Stimulated activated CD4-positive, alpha-beta T cell treated with anti-CD3 and anti-CD28 coated beads, TNF-alpha, amount 100 ng/mL, for 1 hour (primary cell): ENCODE data around the gene MPP2.
"Not testable (repeated sequence)": the region's sequence is repeated elsewhere in the genome, so short reads cannot be mapped to it uniquely, and the experiment has no call there.

ENCODE experiments used
- DNase-seq, 3 donors: peaks; one replicate each; pipeline ENCODE4 v3.0.0-alpha.2; 2020; ENCODE audit warnings: low read depth in 3 of 3, low spot score in 1 of 3

The MPP2 gene

GRCh38 chr17:43907425-43907981, at the start of gene MPP2:
TSS of gene MPP2 (minus strand) at chr17:43907536. CDS start at chr17:43904460, 3,076 bp downstream.
- DNase-seq = peak in 1 of 3 donors; percentile 32

GRCh38 chr17:43956222-43956621, 48.9 kb upstream of the MPP2 start:
- no peak for DNase-seq

- DNase-seq = no peak
Observed at GRCh38 chr17:43953746-43954145, 46.4 kb upstream of the MPP2 start, which contains the start of gene PYY. TSS of gene PYY (minus strand) at chr17:43953940. CDS start at chr17:43953483, 457 bp downstream.

GRCh38 chr17:43952724-43953666, 45.7 kb upstream of the MPP2 start:
- no peak for DNase-seq

DNA sequence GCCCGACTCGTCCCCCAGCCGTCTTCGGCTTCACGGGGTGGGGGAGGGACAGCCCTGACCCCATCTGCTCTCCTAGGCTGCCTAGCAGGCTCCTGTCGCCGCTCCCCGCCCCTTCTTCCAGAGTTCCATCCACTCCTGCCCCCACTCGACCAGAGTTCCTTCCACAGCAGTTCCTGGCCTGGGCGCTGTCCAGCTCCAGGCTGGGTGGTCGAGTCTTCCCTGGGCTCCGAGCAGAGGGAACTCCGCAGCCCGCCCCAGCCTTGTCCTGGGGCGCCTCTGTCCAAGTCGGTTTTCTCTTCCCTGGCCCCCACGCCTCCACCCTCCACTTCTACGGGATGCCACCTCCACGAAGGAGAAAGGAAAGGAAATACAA, 45.0 kb upstream of the MPP2 start:
- DNase-seq = no peak

DNA sequence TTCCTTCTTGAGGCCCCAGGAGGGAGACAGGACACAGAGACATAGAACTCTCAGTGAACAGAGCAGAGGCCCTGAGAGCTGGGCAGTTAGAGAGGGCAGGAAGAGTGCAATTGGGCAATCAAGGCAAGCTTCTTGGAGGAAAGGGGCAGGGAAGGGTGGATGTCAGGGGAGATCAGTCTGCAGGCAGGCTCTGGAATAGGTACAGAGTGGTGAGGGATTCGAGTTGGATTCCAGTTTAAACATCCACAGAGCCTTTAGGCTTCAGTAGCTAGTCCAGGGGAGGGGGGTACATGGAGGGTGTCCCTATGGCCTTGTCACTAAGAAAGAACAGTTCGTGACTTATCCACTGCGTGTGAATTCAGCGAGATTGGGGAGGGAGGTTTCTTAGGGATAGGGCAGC, 44.4 kb upstream of the MPP2 start:
- no peak for DNase-seq

- no peak for DNase-seq
Observed at GRCh38 chr17:43950554-43950953, 43.2 kb upstream of the MPP2 start.

- DNase-seq = no peak
Observed at GRCh38 chr17:43949781-43950180, 42.4 kb upstream of the MPP2 start.

DNA sequence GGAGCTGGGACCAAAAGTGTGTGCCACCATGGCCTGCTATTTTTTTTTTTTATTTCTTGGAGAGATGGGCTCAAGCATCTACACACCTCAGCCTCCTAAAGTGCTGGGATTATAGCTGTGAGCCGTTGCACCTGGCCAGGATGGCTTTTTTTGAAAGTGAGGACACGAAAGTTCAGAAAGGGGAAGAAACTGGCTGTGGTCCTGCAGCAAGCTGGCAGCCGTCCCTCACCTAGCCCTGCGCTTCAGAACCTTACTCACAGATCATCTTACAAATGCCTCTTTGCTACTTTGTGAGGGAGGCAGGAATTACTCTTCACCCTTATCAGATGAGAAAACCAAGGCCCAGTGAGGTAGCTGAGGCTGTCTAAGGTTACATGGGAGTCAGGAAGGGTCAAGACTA, 39.4 kb upstream of the MPP2 start:
- DNase-seq = no peak

DNA sequence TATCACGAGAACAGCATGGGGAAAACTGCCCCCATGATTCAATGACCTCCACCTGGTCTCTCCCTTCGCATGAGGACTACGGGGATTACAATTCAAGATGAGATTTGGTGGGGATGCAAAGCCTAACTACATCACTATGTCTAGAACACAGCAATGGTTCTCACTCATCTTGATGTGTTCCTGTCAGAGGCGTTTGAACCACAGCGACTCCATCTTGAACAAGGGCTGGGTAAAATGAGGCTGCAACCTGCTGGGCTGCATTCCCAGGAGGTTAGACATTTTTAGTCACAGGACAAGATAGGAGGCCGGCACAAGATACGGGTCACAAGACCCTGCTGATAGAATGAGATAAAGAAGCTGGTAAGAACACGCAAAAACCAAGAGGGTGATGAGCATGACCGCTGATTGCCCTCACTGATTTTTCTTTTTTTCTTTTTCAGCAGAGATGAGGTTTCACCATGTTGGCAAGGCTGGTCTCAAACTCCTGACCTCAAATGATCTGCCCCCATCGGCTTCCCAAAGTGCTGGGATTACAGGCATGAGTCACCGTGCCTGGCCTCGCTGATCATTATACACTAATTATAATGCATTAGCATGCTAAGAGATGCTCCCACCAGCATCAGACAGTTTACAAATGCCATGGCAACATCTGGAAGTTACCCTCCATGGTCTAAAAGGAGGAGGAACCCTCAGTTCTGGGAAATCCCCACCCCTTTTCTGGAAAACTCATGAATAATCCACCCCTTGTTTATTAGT, 37.9 kb upstream of the MPP2 start:
- no peak for DNase-seq

- DNase-seq = no peak
Observed at GRCh38 chr17:43942051-43942685, 34.8 kb upstream of the MPP2 start, which contains the start of gene PPY. TSS of gene PPY (minus strand) at chr17:43942476. CDS start at chr17:43941654, 822 bp downstream.

DNA sequence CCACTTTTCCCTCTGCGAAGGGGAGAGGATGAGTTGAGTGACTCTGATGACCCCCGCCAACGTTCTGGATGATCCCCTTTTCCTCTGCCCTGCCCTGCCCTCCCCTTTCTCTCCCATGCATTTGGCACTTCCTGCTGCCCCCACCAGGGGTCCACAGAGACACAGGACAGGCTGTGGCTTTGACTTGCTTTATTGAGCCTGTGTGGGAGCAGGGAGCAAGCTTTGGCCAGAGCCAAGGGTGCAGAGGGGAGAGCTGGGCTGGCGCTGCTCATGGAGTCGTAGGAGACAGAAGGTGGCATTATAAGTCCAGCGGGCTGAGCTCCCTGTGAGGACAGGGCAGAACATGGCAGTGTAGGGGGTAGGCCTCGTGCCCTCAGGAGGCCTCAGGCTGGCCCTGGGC, 33.3 kb upstream of the MPP2 start:
- no peak for DNase-seq

- no peak for DNase-seq
Observed at GRCh38 chr17:43939886-43940285, 32.5 kb upstream of the MPP2 start.

DNA sequence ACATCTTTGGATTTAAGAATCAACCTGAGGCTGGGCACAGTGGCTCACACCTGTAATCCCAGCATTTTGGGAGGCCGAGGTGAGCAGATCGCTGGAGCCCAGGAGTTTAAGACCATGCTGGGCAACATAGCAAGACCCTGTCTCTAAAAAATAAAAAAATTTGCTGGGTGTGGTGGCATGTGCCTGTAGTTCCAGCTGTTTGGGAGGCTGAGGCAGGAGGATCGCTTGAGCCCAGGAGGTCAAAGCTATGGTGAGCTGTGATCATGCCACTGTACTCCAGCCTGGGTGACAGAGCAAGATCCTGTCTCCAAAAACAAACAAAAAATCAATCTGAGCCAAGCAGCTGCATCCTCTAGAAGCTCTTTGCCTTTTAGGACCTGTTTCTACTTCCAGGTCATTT, 32.1 kb upstream of the MPP2 start:
- DNase-seq = not testable (repeated sequence)

GRCh38 chr17:43938838-43939182, 31.5 kb upstream of the MPP2 start:
- no peak for DNase-seq

GRCh38 chr17:43936434-43936833, 29.1 kb upstream of the MPP2 start:
- no peak for DNase-seq

GRCh38 chr17:43935926-43936261, 28.6 kb upstream of the MPP2 start:
- no peak for DNase-seq

GRCh38 chr17:43935204-43935925, 28.0 kb upstream of the MPP2 start:
- DNase-seq = no peak

GRCh38 chr17:43932923-43933322, 25.6 kb upstream of the MPP2 start:
- DNase-seq = no peak

DNA sequence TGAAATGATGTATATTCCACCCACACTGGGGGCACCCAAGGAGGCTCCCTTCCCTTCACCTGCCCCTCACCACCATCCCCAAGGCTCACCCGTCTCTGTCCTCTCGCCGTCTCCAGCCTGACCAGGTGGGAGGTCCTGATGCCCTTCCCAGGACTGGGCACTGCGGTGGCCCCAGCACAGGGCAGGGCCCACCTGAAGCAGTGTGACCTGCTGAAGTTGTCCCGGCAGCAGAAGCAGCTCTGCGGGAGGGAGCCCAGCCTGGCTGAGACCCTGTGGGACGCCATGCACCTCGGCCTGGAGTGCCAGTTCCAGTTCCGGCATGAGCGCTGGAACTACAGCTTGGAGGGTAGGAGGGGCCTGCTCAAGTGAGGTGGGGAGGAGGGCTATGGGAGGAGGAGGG, 25.0 kb upstream of the MPP2 start:
- DNase-seq = no peak

- no peak for DNase-seq
Observed at GRCh38 chr17:43931062-43931571, 23.8 kb upstream of the MPP2 start.
